Left kidney (tissue), 8 donors: Measurements from ENCODE around the gene EFHB. TPM values are rescaled to one million over a fixed set of nuclear protein-coding genes. Genes with fewer than 3 reads are reported as not detected.
"Not testable (repeated sequence)": the region's sequence is repeated elsewhere in the genome, so short reads cannot be mapped to it uniquely, and the experiment has no call there.

Source experiments
- DNase-seq: peaks from one replicate; pipeline ENCODE4 v3.0.0-alpha.2; 2013
- long read RNA-seq, 8 donors: transcript quantifications; one replicate each; lab custom pipeline, GENCODE V29; 2026
- polyA plus RNA-seq: library from polyadenylated mRNA; unstranded; fragments of 120-200 nt; gene quantifications from one replicate; pipeline ENCODE4 v1.2.1, GENCODE V29; 2013; ENCODE audit not compliant: insufficient read length

Gene EFHB
- polyA plus RNA-seq: 2.5 TPM
- long read RNA-seq, donor 1: 0 reads
- long read RNA-seq, donor 2: 0 reads
- long read RNA-seq, donor 3: 0 reads
- long read RNA-seq, donor 4: 0 reads
- long read RNA-seq, donor 5: 0 reads
- long read RNA-seq, donor 6, partial matches to known transcripts: 0 of 1 reads
- long read RNA-seq, donor 6, other reads (novel, unspliced or antisense): 0 of 1 reads
- long read RNA-seq, donor 7: 0 reads
- long read RNA-seq, donor 8: 0 reads

- peak; percentile 22 for DNase-seq
Observed at GRCh38 chr3:19934098-19934566, at the start of gene EFHB. EFHB (minus strand) TSS chr3:19934217; CDS start chr3:19934018, 199 bp downstream.

- DNase-seq: no peak
Observed at GRCh38 chr3:19972054-19972453, 38.0 kb upstream of the EFHB start.

GRCh38 chr3:19970327-19970726, 36.3 kb upstream of the EFHB start:
- DNase-seq: no peak

- DNase-seq: no peak
Observed at GRCh38 chr3:19967812-19968211, 33.8 kb upstream of the EFHB start.

- DNase-seq: no peak
Observed at GRCh38 chr3:19967208-19967607, 33.2 kb upstream of the EFHB start.

- no peak for DNase-seq
Observed at GRCh38 chr3:19961960-19962359, 27.9 kb upstream of the EFHB start.

GRCh38 chr3:19960696-19961095, 26.7 kb upstream of the EFHB start:
- no peak for DNase-seq

GRCh38 chr3:19959505-19959904, 25.5 kb upstream of the EFHB start:
- DNase-seq: no peak

- DNase-seq: not testable (repeated sequence)
Observed at GRCh38 chr3:19957354-19957753, 23.3 kb upstream of the EFHB start.

GRCh38 chr3:19954676-19955075, 20.7 kb upstream of the EFHB start:
- no peak for DNase-seq

- no peak for DNase-seq
Observed at GRCh38 chr3:19950316-19950715, 16.3 kb upstream of the EFHB start.

GRCh38 chr3:19948226-19948591, 14.2 kb upstream of the EFHB start:
- DNase-seq: no peak

- peak; percentile 49 for DNase-seq
Observed at GRCh38 chr3:19947549-19948225, 13.7 kb upstream of the EFHB start.

- DNase-seq: peak; percentile 98
Observed at GRCh38 chr3:19946832-19947548, 13.0 kb upstream of the EFHB start, which contains the start of gene RAB5A. RAB5A (plus strand) TSS chr3:19947097; CDS start chr3:19950899, 3,802 bp downstream.

- DNase-seq: no peak
Observed at GRCh38 chr3:19945969-19946831, 12.2 kb upstream of the EFHB start.

- DNase-seq: no peak
Observed at GRCh38 chr3:19945534-19945933, 11.5 kb upstream of the EFHB start.

GRCh38 chr3:19940643-19941042, 6.6 kb upstream of the EFHB start:
- DNase-seq: no peak

GRCh38 chr3:19938295-19938627, 4.2 kb upstream of the EFHB start:
- DNase-seq: no peak

GRCh38 chr3:19937459-19938294, 3.7 kb upstream of the EFHB start:
- no peak for DNase-seq

- DNase-seq: no peak
Observed at GRCh38 chr3:19932422-19932821, 1.6 kb downstream of the EFHB start.

GRCh38 chr3:19931767-19932188, 2.2 kb downstream of the EFHB start:
- DNase-seq: no peak
